Cardiac muscle cell (in vitro differentiated cells and primary cell): ENCODE measurements around the gene RRAD. TPM values are rescaled to one million over a fixed set of nuclear protein-coding genes. Genes with fewer than 3 reads are reported as not detected.

Source experiments
- DNase-seq, 2 donors: peaks; one replicate each; pipeline versions ENCODE4 v3.0.0 to v3.0.0-alpha.2; 2010 to 2017; ENCODE audit warnings: low read depth in 1 of 2, low spot score in 1 of 2
- H3K27ac ChIP-seq: fragments of 200-600 bp; sonication (generic); 2 replicates; pipeline ENCODE4 v1.5.1; 2016
- H3K27me3 ChIP-seq: fragments of 200-600 bp; sonication (generic); 2 replicates; pipeline ENCODE4 v1.6.0; 2016; ENCODE audit warnings: control low read depth
- H3K36me3 ChIP-seq: fragments of 200-600 bp; sonication (generic); 2 replicates; pipeline ENCODE4 v1.5.1; 2016; ENCODE audit warnings: control low read depth
- H3K4me1 ChIP-seq: fragments of 200-600 bp; sonication (generic); 2 replicates; pipeline ENCODE4 v1.8.1; 2017; ENCODE audit warnings: low read depth, mild to moderate bottlenecking, mixed run types
- H3K4me3 ChIP-seq: fragments of 200-600 bp; sonication (generic); 2 replicates; pipeline ENCODE4 v1.5.1; 2016; ENCODE audit warnings: mild to moderate bottlenecking
- H3K9me3 ChIP-seq: fragments of 200-600 bp; sonication (generic); 2 replicates; pipeline ENCODE4 v1.5.1; 2017; ENCODE audit warnings: low read depth, mild to moderate bottlenecking, control low read depth
- polyA plus RNA-seq: library from polyadenylated mRNA; unstranded; fragments of >200 nt; fragmentation: Nextera tagmentation; extraction: Ambion mirVana; gene quantifications from 2 replicates; pipeline ENCODE4 v1.2.1, GENCODE V29; 2016
- total RNA-seq: library from RNA; depleted of rRNA; stranded (reverse); fragments of >200 nt; gene quantifications from 2 replicates; pipeline ENCODE4 v1.2.3, GENCODE V29; 2016
- TF ChIP-seq, protein P1 (sequence below): IDR thresholded peaks from 2 replicates; pipeline ENCODE4 v1.5.1; 2012; ENCODE audit warnings: low read depth, mild to moderate bottlenecking, low read length

Gene RRAD
- total and polyA plus RNA-seq, 2 experiments from 2014 or later, result 73.8 to 246 TPM

- Histone ChIP-seq H3K4me3 (no peak overlapping the region), H3K36me3 (peaks cover 7% of the 10 kb centered on the region), H3K27ac (no peak overlapping the region), H3K9me3 (no peaks in the 10 kb centered on the region), H3K4me1 (no peaks in the 10 kb centered on the region), H3K27me3 (no peaks in the 10 kb centered on the region)
- TF ChIP-seq, protein P1, sequence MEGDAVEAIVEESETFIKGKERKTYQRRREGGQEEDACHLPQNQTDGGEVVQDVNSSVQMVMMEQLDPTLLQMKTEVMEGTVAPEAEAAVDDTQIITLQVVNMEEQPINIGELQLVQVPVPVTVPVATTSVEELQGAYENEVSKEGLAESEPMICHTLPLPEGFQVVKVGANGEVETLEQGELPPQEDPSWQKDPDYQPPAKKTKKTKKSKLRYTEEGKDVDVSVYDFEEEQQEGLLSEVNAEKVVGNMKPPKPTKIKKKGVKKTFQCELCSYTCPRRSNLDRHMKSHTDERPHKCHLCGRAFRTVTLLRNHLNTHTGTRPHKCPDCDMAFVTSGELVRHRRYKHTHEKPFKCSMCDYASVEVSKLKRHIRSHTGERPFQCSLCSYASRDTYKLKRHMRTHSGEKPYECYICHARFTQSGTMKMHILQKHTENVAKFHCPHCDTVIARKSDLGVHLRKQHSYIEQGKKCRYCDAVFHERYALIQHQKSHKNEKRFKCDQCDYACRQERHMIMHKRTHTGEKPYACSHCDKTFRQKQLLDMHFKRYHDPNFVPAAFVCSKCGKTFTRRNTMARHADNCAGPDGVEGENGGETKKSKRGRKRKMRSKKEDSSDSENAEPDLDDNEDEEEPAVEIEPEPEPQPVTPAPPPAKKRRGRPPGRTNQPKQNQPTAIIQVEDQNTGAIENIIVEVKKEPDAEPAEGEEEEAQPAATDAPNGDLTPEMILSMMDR, result no peak
- no peak for DNase-seq
Observed at GRCh38 chr16:66881964-66882508, 43.3 kb downstream of the RRAD start.

DNA sequence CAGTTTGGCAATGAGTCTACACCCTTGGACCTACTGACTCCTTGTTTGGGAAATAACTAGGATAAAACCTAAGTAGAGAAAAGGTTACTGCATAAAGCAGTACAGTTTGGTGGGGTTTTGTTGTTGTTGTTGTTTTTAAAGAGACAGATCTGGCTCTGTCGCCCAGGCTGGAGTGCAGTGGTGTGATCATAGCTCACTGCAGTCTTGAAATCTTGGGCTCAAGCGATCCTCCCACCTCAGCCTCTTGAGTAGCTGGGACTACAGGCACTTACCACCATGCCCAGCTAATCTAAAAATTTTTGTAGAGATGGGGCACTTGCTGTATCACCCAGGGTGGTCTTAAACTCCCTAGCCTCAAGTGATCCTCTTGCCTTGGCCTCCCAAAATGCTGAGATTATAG is 43.8 kb downstream of the RRAD start:
- Histone ChIP-seq H3K27ac (no peak overlapping the region), H3K4me3 (peak overlapping the region; percentile 58), H3K36me3 (peaks cover 4% of the 10 kb centered on the region), H3K4me1 (no peaks in the 10 kb centered on the region), H3K9me3 (no peaks in the 10 kb centered on the region), H3K27me3 (no peaks in the 10 kb centered on the region)
- TF ChIP-seq, protein P1, result no peak
- DNase-seq, result no peak

GRCh38 chr16:66881014-66881417 is 44.3 kb downstream of the RRAD start:
- Histone ChIP-seq H3K27ac (no peak overlapping the region), H3K27me3 (no peaks in the 10 kb centered on the region), H3K4me1 (no peaks in the 10 kb centered on the region), H3K4me3 (peak overlapping the region; percentile 58), H3K9me3 (no peaks in the 10 kb centered on the region), H3K36me3 (peaks cover 3% of the 10 kb centered on the region)
- TF ChIP-seq, protein P1, result no peak
- no peak for DNase-seq

- peaks cover 3% of the 10 kb centered on the region for H3K36me3 ChIP-seq
- TF ChIP-seq, protein P1, result no peak
- peak within 1 kb of the TSS; percentile 58 for H3K4me3 ChIP-seq
- H3K27ac ChIP-seq, result no peak within 1 kb of the TSS
- peak; percentile 96 for DNase-seq
- H3K27me3 ChIP-seq, result no peaks in the 10 kb centered on the region
- no peaks in the 10 kb centered on the region for H3K9me3 ChIP-seq
- H3K4me1 ChIP-seq, result no peaks in the 10 kb centered on the region
Observed at GRCh38 chr16:66880288-66881013, 44.9 kb downstream of the RRAD start, which contains the start of gene PDP2. Gene PDP2, plus strand, starts transcription at chr16:66880515. Its CDS starts 3,770 bp downstream, at chr16:66884285.

GRCh38 chr16:66878067-66878466 is 47.3 kb downstream of the RRAD start:
- Histone ChIP-seq H3K4me3 (no peak overlapping the region), H3K9me3 (no peaks in the 10 kb centered on the region), H3K36me3 (no peaks in the 10 kb centered on the region), H3K27ac (no peak overlapping the region), H3K27me3 (no peaks in the 10 kb centered on the region), H3K4me1 (no peaks in the 10 kb centered on the region)
- no peak for DNase-seq
- TF ChIP-seq, protein P1, result no peak
